DND-41 (cell line): ENCODE data around the gene APPL2.

ENCODE experiments used
- ATAC-seq: fragments of 200-7000 bp; cut with Tn5 transposase; 3 replicates; pipeline ENCODE4 v1.9.1; 2021; ENCODE audit warnings: low read depth; ENCODE audit not compliant: insufficient read depth
- DNase-seq: peaks from one replicate; pipeline ENCODE4 v3.0.0-alpha.2; 2020
- H2AFZ ChIP-seq: 2 replicates; pipeline ENCODE4 v1.6.0; 2012; ENCODE audit warnings: low read depth, low read length
- H3K27ac ChIP-seq: 2 replicates; pipeline ENCODE4 v1.5.1; 2012; ENCODE audit warnings: low read length, inconsistent platforms
- H3K27me3 ChIP-seq: fragments of 200-600 bp; sonication (generic); 2 replicates; pipeline ENCODE4 v1.6.0; 2012; ENCODE audit warnings: low read length, mild to moderate bottlenecking, inconsistent platforms; ENCODE audit not compliant: insufficient read depth, poor library complexity
- H3K36me3 ChIP-seq: 2 replicates; pipeline ENCODE4 v1.5.1; 2012; ENCODE audit warnings: low read length, inconsistent platforms; ENCODE audit not compliant: insufficient read depth
- H3K4me1 ChIP-seq: 2 replicates; pipeline ENCODE4 v1.5.1; 2012; ENCODE audit warnings: mild to moderate bottlenecking, low read length; ENCODE audit not compliant: insufficient read depth
- H3K4me2 ChIP-seq: 2 replicates; pipeline ENCODE4 v1.6.0; 2012; ENCODE audit warnings: mild to moderate bottlenecking, moderate library complexity, low read length, inconsistent platforms; ENCODE audit not compliant: insufficient read depth
- H3K4me3 ChIP-seq, 2 experiments: fragments of 200-600 bp in 1 of 2; shearing (Covaris generic) in 1 of 2; 2 replicates each; pipeline ENCODE4 v1.5.1; 2012 to 2016; ENCODE audit warnings: inconsistent platforms in 2 of 2, low read length in 2 of 2, mild to moderate bottlenecking in 2 of 2, low read depth in 1 of 2, moderate library complexity in 1 of 2
- H3K79me2 ChIP-seq: 2 replicates; pipeline ENCODE4 v1.6.0; 2012; ENCODE audit warnings: low read length, inconsistent platforms; ENCODE audit not compliant: insufficient read depth
- H3K9ac ChIP-seq: 2 replicates; pipeline ENCODE4 v1.6.0; 2012; ENCODE audit warnings: low read depth, mild to moderate bottlenecking, inconsistent platforms, low read length, moderate library complexity
- H3K9me3 ChIP-seq: 2 replicates; pipeline ENCODE4 v1.5.1; 2012; ENCODE audit warnings: low read length, moderate library complexity, mild to moderate bottlenecking, inconsistent platforms; ENCODE audit not compliant: insufficient read depth, severe bottlenecking
- H4K20me1 ChIP-seq: 2 replicates; pipeline ENCODE4 v1.6.0; 2012; ENCODE audit warnings: low read length; ENCODE audit not compliant: insufficient read depth
- EZH2 ChIP-seq: IDR thresholded peaks from 3 replicates; pipeline ENCODE4 v1.6.1; 2012; ENCODE audit warnings: borderline replicate concordance, low read depth, mild to moderate bottlenecking, moderate library complexity, low read length, inconsistent platforms; ENCODE audit not compliant: severe bottlenecking
- TF ChIP-seq, protein P1 (sequence below): IDR thresholded peaks from 2 replicates; pipeline ENCODE4 v1.5.1; 2012; ENCODE audit warnings: borderline replicate concordance, low read length, moderate library complexity, mild to moderate bottlenecking; ENCODE audit not compliant: poor library complexity, severe bottlenecking; ENCODE audit errors: extremely low read depth

APPL2 gene

GRCh38 chr12:105221583-105222283, 14.2 kb downstream of the APPL2 start:
- H3K4me1 ChIP-seq, result no peaks in the 10 kb centered on the region
- H3K36me3 ChIP-seq, result peaks cover 60% of the 10 kb centered on the region
- H3K4me2 ChIP-seq, result no peak overlapping the region
- H3K27ac ChIP-seq, result no peak overlapping the region
- DNase-seq (no peak), ATAC-seq (no peak)
- H3K9ac ChIP-seq, result no peak overlapping the region
- no peak overlapping the region for H3K4me3 ChIP-seq
- no peaks in the 10 kb centered on the region for H3K79me2 ChIP-seq
- H3K27me3 ChIP-seq, result no peaks in the 10 kb centered on the region
- H3K9me3 ChIP-seq, result no peaks in the 10 kb centered on the region
- no peak for TF ChIP-seq EZH2
- TF ChIP-seq, protein P1, sequence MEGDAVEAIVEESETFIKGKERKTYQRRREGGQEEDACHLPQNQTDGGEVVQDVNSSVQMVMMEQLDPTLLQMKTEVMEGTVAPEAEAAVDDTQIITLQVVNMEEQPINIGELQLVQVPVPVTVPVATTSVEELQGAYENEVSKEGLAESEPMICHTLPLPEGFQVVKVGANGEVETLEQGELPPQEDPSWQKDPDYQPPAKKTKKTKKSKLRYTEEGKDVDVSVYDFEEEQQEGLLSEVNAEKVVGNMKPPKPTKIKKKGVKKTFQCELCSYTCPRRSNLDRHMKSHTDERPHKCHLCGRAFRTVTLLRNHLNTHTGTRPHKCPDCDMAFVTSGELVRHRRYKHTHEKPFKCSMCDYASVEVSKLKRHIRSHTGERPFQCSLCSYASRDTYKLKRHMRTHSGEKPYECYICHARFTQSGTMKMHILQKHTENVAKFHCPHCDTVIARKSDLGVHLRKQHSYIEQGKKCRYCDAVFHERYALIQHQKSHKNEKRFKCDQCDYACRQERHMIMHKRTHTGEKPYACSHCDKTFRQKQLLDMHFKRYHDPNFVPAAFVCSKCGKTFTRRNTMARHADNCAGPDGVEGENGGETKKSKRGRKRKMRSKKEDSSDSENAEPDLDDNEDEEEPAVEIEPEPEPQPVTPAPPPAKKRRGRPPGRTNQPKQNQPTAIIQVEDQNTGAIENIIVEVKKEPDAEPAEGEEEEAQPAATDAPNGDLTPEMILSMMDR, result no peak
- H4K20me1 ChIP-seq, result no peaks in the 10 kb centered on the region
- H2AFZ ChIP-seq, result no peak overlapping the region

DNA sequence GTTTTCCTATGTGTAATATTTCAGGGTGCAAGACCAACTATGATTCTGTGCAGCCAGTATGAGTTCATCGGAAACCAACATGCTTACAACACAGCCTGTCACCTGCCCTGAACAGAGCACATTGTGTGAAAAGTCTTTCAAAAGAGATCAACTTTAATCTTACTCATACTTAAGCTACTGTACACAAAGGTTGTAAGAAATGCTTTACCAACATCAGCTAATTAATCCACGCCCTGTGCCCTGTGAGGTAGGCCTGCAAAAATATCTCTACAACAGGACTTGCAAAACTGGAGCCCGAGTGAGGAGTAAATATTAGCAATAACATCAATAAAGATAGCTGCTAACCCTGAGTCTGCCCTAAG, 15.1 kb downstream of the APPL2 start:
- H3K4me1 ChIP-seq, result no peaks in the 10 kb centered on the region
- no peaks in the 10 kb centered on the region for H4K20me1 ChIP-seq
- no peak overlapping the region for H3K4me2 ChIP-seq
- H3K4me3 ChIP-seq, result no peak overlapping the region
- no peaks in the 10 kb centered on the region for H3K27me3 ChIP-seq
- H3K79me2 ChIP-seq, result no peaks in the 10 kb centered on the region
- DNase-seq, result no peak
- no peak overlapping the region for H3K27ac ChIP-seq
- no peak overlapping the region for H3K9ac ChIP-seq
- H3K9me3 ChIP-seq, result no peaks in the 10 kb centered on the region
- H2AFZ ChIP-seq, result no peak overlapping the region
- no peak for TF ChIP-seq EZH2
- TF ChIP-seq, protein P1, result no peak
- peaks cover 68% of the 10 kb centered on the region for H3K36me3 ChIP-seq
- no peak for ATAC-seq

DNA sequence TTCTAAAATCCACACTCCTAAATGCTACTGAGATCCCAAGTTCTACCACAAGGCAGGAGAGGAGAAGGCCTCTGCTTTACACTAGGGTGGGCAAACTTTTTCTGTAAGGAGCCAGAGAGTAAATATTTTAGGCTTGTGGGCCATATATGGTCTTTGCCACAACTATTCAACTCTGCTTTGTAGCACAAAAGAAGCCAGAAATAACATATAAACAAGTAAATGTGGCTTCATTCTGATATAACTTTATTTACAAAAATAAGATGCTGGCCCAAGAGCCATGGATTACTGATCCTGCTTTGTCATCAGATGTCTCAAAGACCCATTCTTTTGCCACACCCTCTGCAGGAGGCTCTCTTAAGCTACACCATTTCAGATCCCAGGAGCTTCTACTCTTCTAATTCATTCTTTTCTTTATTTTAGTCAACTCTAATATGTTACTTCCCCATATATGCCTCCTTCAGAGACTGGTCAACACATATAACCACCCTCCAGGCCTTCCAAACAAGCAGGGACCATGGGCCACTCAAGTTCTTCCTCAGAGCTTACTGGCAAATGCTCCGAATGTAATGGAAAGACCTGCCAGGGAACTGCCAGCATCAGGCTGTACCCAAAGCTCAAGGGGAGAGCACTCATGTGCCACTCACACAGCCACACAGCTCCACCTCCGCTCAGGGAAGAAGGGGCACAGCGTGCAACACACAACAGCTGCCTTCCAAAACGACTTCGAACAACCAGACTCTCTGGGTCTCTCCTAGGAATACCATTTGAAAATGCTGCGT, 15.6 kb downstream of the APPL2 start:
- Histone ChIP-seq H3K36me3 (peaks cover 72% of the 10 kb centered on the region), H3K79me2 (no peaks in the 10 kb centered on the region)

More for the DNA sequence above, 15.6 kb downstream of the APPL2 start:
- Histone ChIP-seq H4K20me1 (no peaks in the 10 kb centered on the region), H3K4me3 (no peak overlapping the region), H3K4me1 (no peaks in the 10 kb centered on the region), H3K9ac (no peak overlapping the region), H2AFZ (no peak overlapping the region), H3K4me2 (no peak overlapping the region), H3K9me3 (no peaks in the 10 kb centered on the region), H3K27ac (no peak overlapping the region), H3K27me3 (no peaks in the 10 kb centered on the region)
- DNase-seq, result no peak
- no peak for ATAC-seq
- TF ChIP-seq EZH2, result no peak
- TF ChIP-seq, protein P1, result no peak
